GM19395 (cell line): ENCODE data around the gene RAD50.

Experiments used
- ATAC-seq: cut with Tn5 transposase; IDR thresholded peaks from one replicate; pipeline ENCODE4 v1.9.1; 2021; ENCODE audit warnings: mild to moderate bottlenecking, moderate library complexity; ENCODE audit not compliant: unreplicated experiment

RAD50 gene

DNA sequence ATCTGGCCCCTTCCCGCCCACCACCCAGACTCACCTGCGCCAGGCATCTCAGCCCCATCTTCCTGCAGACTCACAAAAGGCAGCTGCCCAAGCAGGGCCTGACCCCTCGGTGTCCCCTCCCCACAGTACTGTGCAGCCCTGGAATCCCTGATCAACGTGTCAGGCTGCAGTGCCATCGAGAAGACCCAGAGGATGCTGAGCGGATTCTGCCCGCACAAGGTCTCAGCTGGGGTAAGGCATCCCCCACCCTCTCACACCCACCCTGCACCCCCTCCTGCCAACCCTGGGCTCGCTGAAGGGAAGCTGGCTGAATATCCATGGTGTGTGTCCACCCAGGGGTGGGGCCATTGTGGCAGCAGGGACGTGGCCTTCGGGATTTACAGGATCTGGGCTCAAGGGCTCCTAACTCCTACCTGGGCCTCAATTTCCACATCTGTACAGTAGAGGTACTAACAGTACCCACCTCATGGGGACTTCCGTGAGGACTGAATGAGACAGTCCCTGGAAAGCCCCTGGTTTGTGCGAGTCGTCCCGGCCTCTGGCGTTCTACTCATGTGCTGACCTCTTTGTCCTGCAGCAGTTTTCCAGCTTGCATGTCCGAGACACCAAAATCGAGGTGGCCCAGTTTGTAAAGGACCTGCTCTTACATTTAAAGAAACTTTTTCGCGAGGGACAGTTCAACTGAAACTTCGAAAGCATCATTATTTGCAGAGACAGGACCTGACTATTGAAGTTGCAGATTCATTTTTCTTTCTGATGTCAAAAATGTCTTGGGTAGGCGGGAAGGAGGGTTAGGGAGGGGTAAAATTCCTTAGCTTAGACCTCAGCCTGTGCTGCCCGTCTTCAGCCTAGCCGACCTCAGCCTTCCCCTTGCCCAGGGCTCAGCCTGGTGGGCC, 103.1 kb downstream of the RAD50 start:
- ATAC-seq = no peak

DNA sequence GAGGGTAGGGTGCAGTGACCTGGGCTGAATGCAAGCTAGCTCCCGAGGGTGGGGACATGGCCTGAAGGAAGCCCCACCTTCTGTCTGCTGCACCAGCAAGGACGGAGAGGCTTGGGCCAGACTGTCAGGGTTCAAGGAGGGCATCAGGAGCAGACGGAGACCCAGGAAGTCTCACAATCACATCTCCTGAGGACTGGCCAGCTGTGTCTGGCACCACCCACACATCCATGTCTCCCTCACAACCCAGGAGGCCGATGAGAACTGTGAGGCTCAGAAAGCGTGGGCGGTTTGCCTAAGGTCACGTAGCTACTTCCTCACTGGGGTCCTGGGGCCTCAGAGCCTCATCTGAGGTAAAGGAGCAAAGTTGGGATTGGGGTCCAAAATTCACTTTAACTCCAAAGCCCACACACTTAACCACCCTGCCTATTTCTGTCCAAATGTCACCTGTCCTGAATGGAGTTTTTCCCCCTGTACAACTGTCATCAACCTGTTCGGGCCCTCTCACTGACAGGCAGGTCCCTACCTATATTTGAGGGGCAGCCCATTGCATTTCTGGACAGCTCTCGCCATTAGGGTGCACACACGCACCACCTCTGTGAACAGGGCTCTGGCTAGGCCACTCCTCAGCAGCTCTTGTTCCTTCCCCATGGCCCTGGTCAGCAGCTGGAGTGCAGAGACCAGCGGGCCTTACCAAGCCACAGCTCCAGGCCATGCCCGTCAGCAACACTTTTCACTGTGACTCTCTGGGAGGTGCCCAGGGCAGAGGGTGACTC, 104.6 kb downstream of the RAD50 start:
- ATAC-seq = no peak

DNA sequence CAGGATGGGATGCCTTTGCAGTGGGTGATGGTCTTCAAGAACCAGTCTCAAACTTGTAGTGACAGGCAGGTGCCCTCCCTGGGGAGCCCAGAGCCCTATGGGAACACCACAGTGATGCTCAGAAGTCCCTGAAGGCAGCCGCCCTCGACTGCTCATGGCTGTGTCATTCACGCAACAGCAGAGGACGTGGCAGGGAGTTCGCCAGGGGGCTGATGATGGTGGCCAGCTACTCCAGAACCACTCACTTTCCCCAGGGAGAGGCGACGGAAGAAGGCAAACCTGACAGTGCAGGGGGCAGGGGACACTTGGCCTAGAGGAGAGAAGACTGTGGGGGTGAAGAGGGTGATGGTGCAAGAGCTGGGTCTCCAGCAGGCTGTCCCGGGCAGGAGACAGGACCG, 105.2 kb downstream of the RAD50 start:
- ATAC-seq = no peak

DNA sequence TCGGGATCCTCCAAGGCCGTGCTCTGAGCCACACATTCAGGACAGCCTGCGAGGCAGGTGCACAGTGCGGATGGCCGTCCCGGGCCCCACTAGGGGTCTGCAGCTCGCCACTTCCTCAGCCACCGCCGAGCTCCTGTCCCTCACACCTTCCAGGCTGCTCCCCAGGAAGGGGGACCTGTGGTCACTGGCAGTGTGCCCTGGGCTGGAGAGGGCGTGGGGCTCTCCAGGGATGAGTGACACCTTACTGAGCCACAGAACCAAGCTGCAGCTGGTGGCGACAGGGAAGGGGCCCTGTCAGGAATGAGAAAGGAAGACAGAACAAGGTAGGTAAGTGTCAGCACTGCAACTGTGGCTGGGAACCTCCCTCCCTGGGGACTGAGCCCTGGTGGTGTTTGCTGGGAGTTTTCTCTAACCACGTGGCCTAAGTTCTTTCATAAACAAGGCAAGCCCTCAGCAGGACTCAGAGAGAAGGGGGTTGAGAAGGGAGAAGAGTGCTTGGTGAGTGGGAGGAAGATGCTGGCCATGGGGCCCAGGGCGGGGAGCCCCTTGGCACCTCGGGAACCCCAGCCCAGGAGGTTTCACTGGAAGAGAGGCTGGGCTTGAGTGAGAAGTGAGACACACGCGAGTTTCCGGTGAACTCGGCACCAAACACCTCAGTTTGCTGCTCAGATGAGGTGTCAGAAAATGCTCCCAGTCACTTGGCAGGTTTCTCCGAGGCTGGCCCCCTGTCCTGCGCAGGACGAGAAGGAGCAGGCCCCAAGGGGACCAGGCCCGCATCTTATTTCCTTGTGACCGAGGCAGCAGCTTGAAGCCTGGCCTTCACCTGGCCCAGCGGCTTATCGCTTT, 106.4 kb downstream of the RAD50 start:
- peak; percentile 75 for ATAC-seq

DNA sequence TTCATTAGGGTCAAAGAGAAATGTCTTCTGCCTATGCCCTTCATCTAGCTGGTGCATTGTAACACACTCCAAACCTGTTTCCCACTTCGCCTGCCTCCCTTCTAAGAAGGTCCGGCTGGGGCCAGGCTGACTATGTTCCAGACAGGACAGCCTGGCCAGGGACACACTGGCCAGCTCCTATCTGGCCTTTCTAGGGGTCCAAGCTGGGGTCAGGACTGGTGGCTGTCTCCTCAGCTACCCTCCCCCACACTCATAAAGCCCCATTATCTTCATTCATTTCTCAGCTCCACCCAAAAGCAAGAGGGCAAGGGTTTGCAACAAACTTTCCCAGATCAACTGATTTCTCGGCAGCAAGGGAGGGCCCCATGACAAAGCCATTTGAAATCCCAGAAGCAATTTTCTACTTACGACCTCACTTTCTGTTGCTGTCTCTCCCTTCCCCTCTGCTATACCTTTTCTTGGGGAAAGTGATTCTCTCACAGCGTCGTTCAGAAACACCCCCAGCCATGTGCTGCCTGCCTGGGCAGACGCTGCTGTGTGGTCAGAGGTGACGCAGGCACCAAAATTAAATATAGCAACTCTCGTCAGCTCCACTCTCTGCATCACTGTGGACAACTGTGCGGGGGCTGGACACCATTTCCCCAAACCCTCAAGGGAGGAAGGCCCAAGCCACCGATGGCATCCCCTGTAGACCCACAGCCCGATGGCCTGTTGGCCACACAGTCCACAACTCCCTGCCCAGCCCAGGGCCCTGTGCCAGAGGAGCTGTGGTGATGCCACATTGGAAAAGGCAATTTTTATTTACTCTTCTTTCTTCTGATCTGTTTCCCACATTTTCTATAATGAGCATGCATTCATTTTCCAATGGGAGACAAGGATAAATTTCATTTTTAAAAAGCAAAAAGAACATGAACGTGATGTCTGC, 107.3 kb downstream of the RAD50 start:
- ATAC-seq = peak; percentile 51

DNA sequence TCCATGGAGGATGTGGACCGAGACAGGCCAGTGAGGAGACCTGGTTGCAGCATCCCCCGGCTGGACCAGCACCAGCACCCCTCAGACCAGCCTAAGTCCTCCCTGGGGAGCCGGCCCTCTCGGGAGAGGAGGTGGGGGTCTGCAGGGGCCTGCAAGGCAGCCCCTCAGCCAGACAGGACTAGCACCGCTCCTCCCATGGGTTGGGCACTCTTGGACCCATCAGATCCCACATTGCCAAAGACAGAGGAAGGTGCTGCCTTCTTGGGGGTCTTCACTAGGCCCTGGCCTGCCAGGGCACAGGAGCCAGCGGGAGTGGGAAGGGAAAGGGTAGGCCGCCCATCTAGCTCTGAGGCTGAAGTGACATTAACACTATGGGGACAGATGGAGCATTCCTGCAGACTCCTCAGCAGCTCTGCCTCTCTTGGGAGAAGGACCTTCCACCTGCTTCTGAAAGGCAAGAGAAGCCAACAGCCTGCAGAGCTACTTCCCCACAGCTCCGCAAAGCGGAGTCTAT, 108.0 kb downstream of the RAD50 start:
- no peak for ATAC-seq

DNA sequence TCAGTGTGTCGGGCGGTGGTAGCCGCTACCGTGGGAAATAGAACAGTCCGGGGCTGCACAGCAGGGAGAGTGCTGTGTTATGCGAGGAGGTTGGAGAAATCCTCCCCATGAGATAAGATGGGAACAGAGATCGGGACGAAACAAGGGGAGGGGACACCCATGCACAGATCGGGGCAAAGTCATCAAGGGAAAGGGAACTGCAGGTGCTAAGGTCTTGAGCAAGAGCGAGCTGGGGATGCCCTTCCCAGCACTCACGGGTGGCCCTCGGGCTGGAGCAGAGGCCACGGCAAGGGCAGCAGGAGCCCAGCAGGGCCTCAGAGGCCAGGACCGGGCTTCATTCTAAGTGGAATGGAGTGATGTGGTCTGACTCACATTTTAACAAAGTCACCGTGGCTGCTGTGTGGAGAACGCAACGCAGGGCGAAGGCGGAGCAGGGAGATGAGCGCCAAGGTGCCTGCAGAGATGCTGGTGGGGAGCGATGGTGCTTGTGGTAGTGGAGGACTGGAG, 108.8 kb downstream of the RAD50 start:
- no peak for ATAC-seq

DNA sequence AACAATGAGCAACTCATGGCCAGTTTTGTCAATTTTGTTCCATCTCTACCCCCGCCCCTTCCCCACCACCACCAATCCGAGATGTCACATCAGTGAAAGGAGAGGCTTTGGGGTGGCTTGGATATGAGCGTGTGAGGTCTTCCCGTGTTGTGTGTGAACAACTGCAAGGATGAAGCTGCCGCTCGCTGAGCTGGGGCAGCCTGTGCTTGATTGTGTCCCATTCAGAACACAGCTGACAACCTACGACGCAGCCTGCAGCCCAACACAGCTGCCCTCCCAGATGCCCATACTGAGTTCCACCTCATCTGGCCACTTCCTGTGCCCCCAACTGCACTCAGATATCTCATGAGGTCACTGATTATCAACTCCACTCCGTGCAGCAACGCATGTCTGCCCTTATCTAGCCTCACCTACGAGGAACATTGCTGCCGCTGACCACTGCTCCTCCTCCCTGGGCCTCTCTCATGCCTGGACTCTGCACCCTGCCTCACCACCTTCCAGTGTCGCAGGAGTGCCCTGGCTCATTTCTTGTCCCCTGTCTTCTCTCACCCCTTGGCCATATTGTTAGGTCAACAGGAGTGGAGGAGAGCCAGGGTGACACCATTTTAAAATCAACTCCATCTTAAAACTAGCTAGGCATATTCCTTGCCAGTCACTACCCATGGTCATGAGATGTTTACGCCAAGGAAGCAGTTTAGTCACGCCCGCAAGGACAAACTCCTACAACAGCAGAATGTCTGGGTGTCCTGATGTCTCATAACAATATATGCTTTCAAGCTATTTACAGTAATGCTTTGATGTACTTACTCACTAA, 109.7 kb downstream of the RAD50 start:
- ATAC-seq = no peak

DNA sequence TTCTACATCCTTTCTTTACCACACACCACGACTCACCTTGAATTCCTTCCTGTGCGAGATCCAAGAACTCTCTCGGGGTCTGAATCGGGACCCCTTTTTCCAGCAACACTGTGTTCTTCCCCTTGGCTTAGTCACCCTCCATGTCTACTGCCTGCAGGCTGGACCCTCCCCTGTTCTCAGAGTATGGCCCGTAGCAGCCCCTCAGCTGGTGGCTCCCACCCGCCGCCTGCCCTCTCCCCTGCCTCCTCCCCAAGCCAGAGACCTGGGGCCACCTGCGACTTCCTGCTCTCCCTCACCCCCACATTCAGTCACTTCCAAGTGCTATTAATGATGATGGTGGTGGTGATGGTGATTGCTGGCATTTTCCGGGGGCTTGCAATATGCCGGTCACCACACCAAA, 110.5 kb downstream of the RAD50 start:
- no peak for ATAC-seq

DNA sequence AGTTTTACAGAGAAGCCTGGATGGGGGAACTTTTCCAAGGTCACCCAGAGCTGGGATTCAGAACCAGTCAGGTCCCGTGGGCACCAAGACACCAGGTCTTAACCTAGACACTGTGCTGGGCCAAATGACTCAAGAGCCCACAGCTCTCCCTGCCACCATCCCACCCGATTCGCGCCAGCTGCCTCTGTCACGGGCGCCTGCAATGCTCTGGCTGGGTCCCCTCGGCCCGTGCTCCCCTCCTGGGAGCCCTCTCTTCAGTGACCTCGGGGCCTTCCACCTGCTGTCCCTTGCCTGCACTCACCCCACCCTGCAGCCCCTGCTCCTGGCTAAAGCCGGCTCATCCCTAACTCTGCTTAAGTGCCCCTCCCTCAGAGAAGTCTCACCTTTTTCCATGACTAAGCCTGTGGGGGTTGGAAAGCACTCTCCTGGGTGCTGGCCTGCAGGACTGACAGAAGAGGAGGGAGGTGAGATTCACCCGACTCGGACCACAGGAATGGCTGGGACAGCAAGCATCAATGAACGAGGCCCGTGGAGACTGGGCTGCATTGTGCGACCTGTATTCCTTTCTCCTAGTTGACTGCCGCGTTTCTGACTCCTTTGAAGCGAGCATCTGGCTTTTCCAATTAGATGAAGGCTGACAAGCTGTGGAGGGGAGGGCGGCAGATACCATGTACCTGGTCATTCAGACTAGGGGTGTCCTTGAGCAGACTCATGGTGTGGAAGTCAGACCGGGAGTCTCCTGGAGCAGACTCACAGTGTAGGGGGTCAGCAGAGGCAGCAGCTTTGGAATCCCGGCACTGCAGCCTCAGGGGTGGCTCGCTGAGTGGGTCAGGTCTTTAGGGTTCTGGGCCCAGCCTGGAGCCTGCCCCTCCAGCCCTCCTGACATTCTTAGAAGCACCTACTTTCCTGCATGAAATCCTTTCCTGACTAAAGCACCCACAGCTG, 111.3 kb downstream of the RAD50 start:
- ATAC-seq = no peak

DNA sequence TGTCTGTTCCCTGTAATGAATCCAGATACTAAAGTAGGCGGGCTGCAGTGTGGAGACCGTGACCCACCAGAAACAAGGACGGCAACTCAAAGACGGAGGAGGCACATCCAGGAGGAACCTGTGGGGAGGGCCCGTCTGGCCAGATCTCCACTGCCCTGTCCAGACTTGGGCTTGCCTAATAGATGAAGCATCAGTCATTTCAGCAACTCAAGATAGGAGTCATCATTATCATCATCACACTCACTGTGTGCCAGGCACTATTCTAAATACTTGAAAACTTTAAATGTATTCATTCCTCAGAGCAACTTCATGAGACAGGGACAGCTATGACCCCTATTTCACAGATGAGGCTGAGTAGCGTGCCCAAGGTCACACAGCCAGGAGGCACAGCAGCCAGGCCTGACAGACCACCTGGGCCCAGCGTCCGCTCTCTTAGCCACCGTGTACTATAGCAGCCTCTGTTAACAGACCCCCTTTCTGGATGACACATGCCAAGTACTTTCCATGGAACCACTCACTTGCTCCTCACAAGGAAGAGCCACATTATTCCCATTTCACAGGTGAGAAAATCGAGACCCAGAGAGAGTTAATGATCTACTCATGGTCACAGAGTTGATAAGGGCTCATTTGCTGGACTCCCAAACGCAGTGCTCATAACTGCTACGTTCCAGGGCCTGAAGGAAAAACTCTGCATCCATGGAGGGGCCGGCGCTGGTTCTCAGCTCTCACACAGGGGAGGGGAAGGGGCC, 112.1 kb downstream of the RAD50 start:
- no peak for ATAC-seq

DNA sequence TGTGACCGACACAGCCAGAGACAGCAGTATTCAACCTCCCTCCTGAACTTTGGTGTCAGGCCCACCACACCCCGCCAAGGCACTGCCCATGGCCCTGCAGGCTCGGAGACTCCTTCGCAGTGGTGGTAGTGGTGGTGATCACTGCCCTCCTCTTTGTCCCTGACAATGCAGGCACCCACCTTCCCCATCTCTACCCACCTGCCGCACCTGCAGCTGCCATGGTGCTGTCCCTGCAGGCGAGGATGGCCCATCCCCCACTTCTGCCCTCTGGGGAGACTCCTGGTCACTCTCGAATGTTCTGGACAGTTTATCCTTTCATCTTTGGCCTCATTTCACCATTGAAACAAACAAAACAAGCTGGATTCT, 112.7 kb downstream of the RAD50 start:
- ATAC-seq = no peak

DNA sequence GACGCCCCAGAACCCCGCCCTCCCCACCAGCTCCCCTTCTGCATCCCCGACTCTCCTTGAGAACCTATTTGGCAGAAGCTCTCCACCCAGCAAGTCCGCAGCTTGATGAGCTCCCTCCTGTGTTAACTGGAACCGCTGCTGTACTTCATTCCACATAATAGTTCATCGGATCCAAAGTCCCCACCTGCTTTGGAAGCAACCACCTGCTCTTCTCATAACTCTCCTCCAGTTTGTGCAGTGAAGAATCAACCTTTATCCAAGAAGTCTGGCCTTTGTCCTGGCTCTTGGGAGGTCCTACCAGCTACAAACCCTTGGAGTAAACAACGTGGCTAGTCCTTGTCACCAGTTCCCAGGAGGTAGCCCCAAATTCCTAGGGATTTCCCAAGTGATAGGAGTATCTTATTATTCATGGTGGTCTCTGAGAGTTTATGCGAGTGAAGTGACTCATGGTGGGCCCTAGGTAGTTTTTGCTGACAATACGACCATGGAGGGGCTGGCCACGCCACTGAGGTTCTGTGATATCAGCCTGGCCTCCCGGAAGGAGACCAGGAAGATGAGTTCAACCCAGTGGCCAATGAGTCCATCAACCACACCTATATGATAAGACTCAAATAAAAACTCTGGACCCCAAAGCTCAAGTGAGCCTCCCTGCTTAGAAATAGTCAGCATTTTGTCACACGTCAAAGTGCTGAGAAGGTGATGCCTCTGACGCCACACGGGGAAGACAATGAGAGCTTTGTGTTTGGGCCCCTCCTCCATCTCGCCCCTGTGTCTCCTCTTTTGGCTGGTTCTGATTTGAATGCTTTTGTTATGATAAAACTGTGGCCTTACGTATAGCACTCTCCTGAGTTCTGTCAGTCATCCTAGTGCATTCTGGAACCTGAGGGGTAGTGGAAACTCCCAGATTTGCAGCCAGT, 113.4 kb downstream of the RAD50 start:
- ATAC-seq = no peak

DNA sequence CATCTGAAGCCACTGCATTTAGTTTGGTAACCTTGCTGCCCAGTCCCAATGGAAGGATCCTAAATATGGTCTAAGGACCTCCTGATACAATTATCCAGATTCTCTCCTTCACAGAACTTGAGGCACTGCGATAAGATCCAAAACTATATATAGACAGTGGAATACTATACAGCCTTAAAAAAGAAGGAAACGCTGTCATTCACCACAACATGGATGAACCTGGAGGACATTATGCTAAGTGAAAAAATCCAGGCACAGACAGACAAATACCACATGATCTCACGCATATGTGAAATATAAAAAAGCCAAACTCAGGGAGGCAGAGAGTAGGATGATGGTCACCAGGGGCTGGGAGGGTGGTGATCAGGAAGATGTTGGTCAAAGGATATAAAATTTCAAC, 114.2 kb downstream of the RAD50 start:
- ATAC-seq = no peak

DNA sequence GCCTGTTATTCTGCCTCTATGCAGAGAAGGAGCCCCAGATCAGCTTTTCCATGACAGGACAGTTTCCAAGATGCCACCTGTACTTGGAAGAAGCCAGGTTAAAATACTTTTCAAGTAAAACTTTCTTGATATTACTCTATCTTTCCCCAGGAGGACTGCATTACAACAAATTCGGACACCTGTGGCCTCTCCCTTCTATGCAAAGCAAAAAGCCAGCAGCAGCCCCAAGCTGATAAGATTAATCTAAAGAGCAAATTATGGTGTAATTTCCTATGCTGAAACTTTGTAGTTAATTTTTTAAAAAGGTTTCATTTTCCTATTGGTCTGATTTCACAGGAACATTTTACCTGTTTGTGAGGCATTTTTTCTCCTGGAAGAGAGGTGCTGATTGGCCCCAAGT, 116.7 kb downstream of the RAD50 start:
- ATAC-seq = no peak

DNA sequence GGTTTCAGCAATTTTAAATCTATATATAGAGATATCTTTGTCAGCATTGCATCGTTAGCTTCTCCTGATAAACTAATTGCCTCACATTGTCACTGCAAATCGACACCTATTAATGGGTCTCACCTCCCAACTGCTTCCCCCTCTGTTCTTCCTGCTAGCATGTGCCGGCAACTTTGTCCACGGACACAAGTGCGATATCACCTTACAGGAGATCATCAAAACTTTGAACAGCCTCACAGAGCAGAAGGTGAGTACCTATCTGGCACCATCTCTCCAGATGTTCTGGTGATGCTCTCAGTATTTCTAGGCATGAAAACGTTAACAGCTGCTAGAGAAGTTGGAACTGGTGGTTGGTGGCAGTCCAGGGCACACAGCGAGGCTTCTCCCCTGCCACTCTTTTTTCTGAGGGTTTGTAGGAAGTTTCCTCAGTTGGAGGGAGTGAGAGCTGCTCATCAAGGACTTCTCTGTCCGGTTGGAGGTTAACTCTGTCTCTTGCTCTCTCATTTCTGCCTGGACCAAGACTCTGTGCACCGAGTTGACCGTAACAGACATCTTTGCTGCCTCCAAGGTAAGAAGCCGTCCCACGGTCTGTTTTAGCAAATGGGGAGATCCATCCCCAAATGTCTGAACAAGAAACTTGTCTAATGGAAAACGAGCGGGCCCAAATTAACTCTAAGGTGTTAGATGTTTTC, 117.3 kb downstream of the RAD50 start, which contains the start of gene IL4:
Gene IL4 (plus strand): TSS at position 51 of the 692 bp plus-strand sequence. CDS start 62 bp downstream, at position 113.
- no peak for ATAC-seq
